HepG2 (cell line): ENCODE data around the gene FRMD4B. TPM values are rescaled to one million over a fixed set of nuclear protein-coding genes. Genes with fewer than 3 reads are reported as not detected.

Experiments used
- ATAC-seq: fragments of 200-7000 bp; cut with Tn5 transposase; 3 replicates; pipeline ENCODE4 v1.9.1; 2020; ENCODE audit warnings: mild to moderate bottlenecking, moderate library complexity
- BruUV-seq: library from RNA; stranded (reverse); fragments of 400-500 nt; replicated peaks from 2 replicates; lab custom pipeline; 2021; lab: Mats Ljungman, UMichigan
- CTCF ChIA-PET: fragments of 300-600 bp; formaldehyde crosslinking; extraction: SDS; loops from one replicate; lab custom pipeline; 2021; ENCODE audit warnings: low total read pairs, inconsistent platforms, low intra/inter-chr PET ratio; lab: Yijun Ruan, JAX
- POLR2A ChIA-PET: fragments of 350-600 bp; sonication (Branson Sonifier 250); formaldehyde crosslinking; loops from one replicate; lab custom pipeline; 2020; ENCODE audit warnings: antibody characterized with exemption, inconsistent platforms; lab: Yijun Ruan, JAX
- DNase-seq: peaks from one replicate; pipeline ENCODE4 v3.0.0-alpha.2; 2015; ENCODE audit warnings: low spot score
- FAIRE-seq: peaks from 3 replicates; lab custom pipeline; 2011; peaks lifted over from hg19 to GRCh38; lab: Jason Lieb, UNC
- H2AFZ ChIP-seq: one replicate; pipeline ENCODE4 v1.6.1; 2011; ENCODE audit warnings: low read length, inconsistent platforms
- H3K27ac ChIP-seq: fragments of 300-600 bp; 3 replicates; pipeline ENCODE4 v1.8.0; 2011; ENCODE audit warnings: mixed run types, mild to moderate bottlenecking, mixed read lengths, low read length, inconsistent platforms; ENCODE audit not compliant: insufficient read depth; ENCODE audit errors: extremely low read length
- H3K27me3 ChIP-seq, 2 experiments: fragments of 200-600 bp in 1 of 2; 2 replicates in 1 of 2; 3 replicates in 1 of 2; pipeline versions ENCODE4 v1.6.0 to v1.8.0; 2011; ENCODE audit warnings: low read length in 2 of 2, mild to moderate bottlenecking in 2 of 2, moderate library complexity in 2 of 2, inconsistent platforms in 1 of 2; ENCODE audit not compliant: insufficient read depth in 2 of 2, control insufficient read depth in 1 of 2
- H3K36me3 ChIP-seq, 2 experiments: fragments of 200-600 bp in 1 of 2; replicated peaks in 1 of 2; 2 replicates in 1 of 2; 3 replicates in 1 of 2; pipeline versions ENCODE4 v1.5.1 to v1.8.0; 2011; ENCODE audit warnings: low read length in 2 of 2, inconsistent platforms in 1 of 2; ENCODE audit not compliant: insufficient read depth in 2 of 2, control insufficient read depth in 1 of 2
- H3K4me1 ChIP-seq: 2 replicates; pipeline ENCODE4 v1.5.1; 2012; ENCODE audit warnings: low read length, inconsistent platforms; ENCODE audit not compliant: insufficient read depth
- H3K4me2 ChIP-seq: 2 replicates; pipeline ENCODE4 v1.6.0; 2011; ENCODE audit warnings: low read depth, low read length, inconsistent platforms
- H3K4me3 ChIP-seq, 3 experiments: fragments of 200-600 bp in 1 of 3; sonication (generic), shearing (Covaris generic) in 1 of 3; replicated peaks in 1 of 3; 2 replicates each; pipeline ENCODE4 v1.5.1; 2011 to 2016; ENCODE audit warnings: low read length in 3 of 3, inconsistent platforms in 2 of 3, low read depth in 2 of 3, mild to moderate bottlenecking in 2 of 3, control low read depth in 1 of 3, mixed read lengths in 1 of 3; ENCODE audit not compliant: insufficient read depth in 1 of 3
- H3K79me2 ChIP-seq: one replicate; pipeline ENCODE4 v1.6.1; 2011; ENCODE audit warnings: low read length, inconsistent platforms; ENCODE audit not compliant: insufficient read depth
- H3K9ac ChIP-seq: 2 replicates; pipeline ENCODE4 v1.6.0; 2011; ENCODE audit warnings: mild to moderate bottlenecking, low read depth, low read length, inconsistent platforms; ENCODE audit not compliant: insufficient read depth
- H3K9me3 ChIP-seq: 2 replicates; pipeline ENCODE4 v1.5.1; 2012; ENCODE audit warnings: mild to moderate bottlenecking, low read length
- H4K20me1 ChIP-seq: 2 replicates; pipeline ENCODE4 v1.6.0; 2011; ENCODE audit warnings: inconsistent platforms, mild to moderate bottlenecking, low read length, moderate library complexity; ENCODE audit not compliant: insufficient read depth
- CEBPB ChIP-seq: IDR thresholded peaks from 2 replicates; pipeline ENCODE4 v1.6.1; 2011; ENCODE audit warnings: low read depth, low read length, improper control_type of control experiment, borderline replicate concordance
- HNF4A ChIP-seq: sonication (generic); formaldehyde crosslinking; IDR thresholded peaks from 2 replicates; pipeline ENCODE4 v1.4.0; 2020; ENCODE audit warnings: missing genetic modification reagents
- JUNB ChIP-seq: sonication (generic); formaldehyde crosslinking; IDR thresholded peaks from 2 replicates; pipeline ENCODE4 v1.8.0; 2022; ENCODE audit warnings: missing genetic modification reagents, mild to moderate bottlenecking, borderline replicate concordance
- MYNN ChIP-seq: sonication (generic); formaldehyde crosslinking; IDR thresholded peaks from 2 replicates; pipeline ENCODE4 v1.4.0; 2020; ENCODE audit warnings: mild to moderate bottlenecking, low read depth, missing genetic modification reagents
- SNAPC4 ChIP-seq: sonication (generic); formaldehyde crosslinking; IDR thresholded peaks from 2 replicates; pipeline ENCODE4 v1.4.0; 2020; ENCODE audit warnings: mild to moderate bottlenecking, missing genetic modification reagents
- WGBS: methylation state at CpG from one replicate; pipeline ENCODE4 v1.1.6; 2017; ENCODE audit warnings: low lambda C conversion rate; 5-methylcytosine and 5-hydroxymethylcytosine counted together
- in situ Hi-C: cut with HindIII; loops from 2 replicates; pipeline ENCODE4 v1.10.0; 2017; ENCODE audit warnings: low pct_unique_long_range_greater_than_20kb; ENCODE audit not compliant: extremely low pct_ligation_motif_present
- intact Hi-C: fragments of 100-400 bp; cut with micrococcal nuclease; formaldehyde crosslinking; loops from one replicate; pipeline ENCODE4 v1.10.0; 2022; ENCODE audit not compliant: unreplicated experiment
- polyA plus RNA-seq, 8 experiments: library from polyadenylated mRNA; depleted of rRNA in 3 of 8; stranded (reverse) in 7 of 8; unstranded in 1 of 8; fragments of >200 nt; fragmentation: Illumina TruSeq in 4 of 8; extraction: Trizol in 4 of 8; gene quantifications; 2 replicates each; pipeline versions ENCODE4 v1.2.1 to v1.2.3, GENCODE V29; 2011 to 2016; ENCODE audit warnings: low read depth in 4 of 8, missing spikeins in 1 of 8, mixed read lengths in 1 of 8; ENCODE audit not compliant: insufficient read depth in 1 of 8
- total RNA-seq, 5 experiments: library from RNA; depleted of rRNA; stranded (reverse); fragments of >200 nt; fragmentation: Illumina TruSeq; extraction: Trizol; gene quantifications; 2 replicates each; pipeline ENCODE4 v1.2.3, GENCODE V29; 2016; ENCODE audit warnings: low read depth in 1 of 5

FRMD4B gene
- total and polyA plus RNA-seq, 2 of the 13 experiments (the other 11 are each of a cell fraction or from before 2014, with no cell fraction given), result 3.0 to 3.3 TPM

GRCh38 chr3:69126999-69127398, 258.9 kb downstream of the FRMD4B start:
- WGBS, result 0% methylated on average over 2 of the region's 2 CpGs
- Histone ChIP-seq H3K36me3 (no peaks in the 10 kb centered on the region), H2AFZ (no peak overlapping the region), H3K27me3 (no peaks in the 10 kb centered on the region; a peak in 1 of 5 replicates), H3K9ac (no peak overlapping the region), H3K9me3 (no peaks in the 10 kb centered on the region), H3K4me1 (no peaks in the 10 kb centered on the region), H3K79me2 (no peaks in the 10 kb centered on the region), H3K4me2 (no peak overlapping the region), H4K20me1 (no peaks in the 10 kb centered on the region), H3K27ac (no peak overlapping the region), H3K4me3 (no peak overlapping the region)
- BruUV-seq, result no TSS peak
- CTCF ChIA-PET, result no interaction called here
- in situ Hi-C loops (no loop called here), intact Hi-C loops (no loop called here)
- FAIRE-seq (no peak), ATAC-seq (no peak), DNase-seq (no peak)
- TF ChIP-seq CEBPB (peak; percentile 60; the same call in 1 of the 2 replicates), MYNN (CRISPR knock-in tag) (no peak), SNAPC4 (CRISPR knock-in tag) (no peak), JUNB (no peak), HNF4A (CRISPR knock-in tag) (0 out of 2 replicates have a peak, but pooled peaks have one; percentile 15)
- POLR2A ChIA-PET, result no interaction called here
